Endodermal cell (in vitro differentiated cells): ENCODE measurements around the gene OPCML. TPM values are rescaled to one million over a fixed set of nuclear protein-coding genes. Genes with fewer than 3 reads are reported as not detected.

Source experiments
- DNase-seq: peaks from one replicate; pipeline ENCODE4 v3.0.0-alpha.2; 2017
- H3K27ac ChIP-seq: 2 replicates; pipeline ENCODE4 v1.5.1; 2013; ENCODE audit warnings: mild to moderate bottlenecking, low read depth, low read length, moderate library complexity
- H3K27me3 ChIP-seq: 2 replicates; pipeline ENCODE4 v1.6.1; 2013; ENCODE audit warnings: mild to moderate bottlenecking, low read length, moderate library complexity; ENCODE audit not compliant: insufficient read depth, control insufficient read depth, poor library complexity, severe bottlenecking
- H3K36me3 ChIP-seq: 2 replicates; pipeline ENCODE4 v1.7.0; 2013; ENCODE audit warnings: mild to moderate bottlenecking, low read length, moderate library complexity; ENCODE audit not compliant: control insufficient read depth, insufficient read depth
- H3K4me1 ChIP-seq: one replicate; pipeline ENCODE4 v1.7.0; 2013; ENCODE audit warnings: low read length; ENCODE audit not compliant: control insufficient read depth, insufficient read depth
- H3K4me3 ChIP-seq: 2 replicates; pipeline ENCODE4 v1.5.1; 2013; ENCODE audit warnings: mild to moderate bottlenecking, low read length, moderate library complexity
- H3K9ac ChIP-seq: 2 replicates; pipeline ENCODE4 v1.6.1; 2013; ENCODE audit warnings: mild to moderate bottlenecking, low read length, moderate library complexity; ENCODE audit not compliant: poor library complexity, severe bottlenecking; ENCODE audit errors: extremely low read depth
- H3K9me3 ChIP-seq: 2 replicates; pipeline ENCODE4 v1.6.1; 2013; ENCODE audit warnings: mild to moderate bottlenecking, low read length, moderate library complexity; ENCODE audit not compliant: control insufficient read depth
- H3K27ac Mint-ChIP-seq: 2 replicates; pipeline ENCODE4 v1.8.0; 2020; ENCODE audit warnings: mixed read lengths
- H3K27me3 Mint-ChIP-seq: 2 replicates; pipeline ENCODE4 v1.8.0; 2021; ENCODE audit warnings: mild to moderate bottlenecking, mixed read lengths; ENCODE audit not compliant: insufficient read depth
- H3K36me3 Mint-ChIP-seq: 2 replicates; pipeline ENCODE4 v1.8.0; 2020; ENCODE audit warnings: low read depth, mixed read lengths
- H3K4me1 Mint-ChIP-seq: 2 replicates; pipeline ENCODE4 v1.8.0; 2020; ENCODE audit warnings: mixed read lengths
- H3K4me3 Mint-ChIP-seq: 2 replicates; pipeline ENCODE4 v1.8.0; 2020; ENCODE audit warnings: mild to moderate bottlenecking, moderate library complexity, mixed read lengths
- H3K9me3 Mint-ChIP-seq: 2 replicates; pipeline ENCODE4 v1.8.0; 2020; ENCODE audit warnings: mild to moderate bottlenecking, mixed read lengths
- CTCF ChIP-seq: fragments of 200-600 bp; sonication (generic); conservative IDR thresholded peaks from 2 replicates; pipeline ENCODE4 v1.5.0; 2021; ENCODE audit warnings: antibody characterized with exemption, mild to moderate bottlenecking
- WGBS, 2 experiments: methylation state at CpG; one replicate each; pipeline versions ENCODE4 v1.1.5 to v1.1.7; 2013; ENCODE audit warnings: missing lambda C conversion rate in 2 of 2, mixed read lengths in 1 of 2; ENCODE audit not compliant: insufficient coverage in 1 of 2, insufficient read length in 1 of 2; 5-methylcytosine and 5-hydroxymethylcytosine counted together
- total RNA-seq, 2 donors: library from RNA; stranded (reverse); fragmentation: NEBNext Ultra II Directional in 1 of 2; extraction: Animal tissue kit (Norgen Biotek cat#: 25700) in 1 of 2; gene quantifications; 2 replicates in 1 of 2; 3 replicates in 1 of 2; pipeline ENCODE4 v1.2.1, GENCODE V29; 2021

The OPCML gene
- total RNA-seq, 2 donors from 2014 or later, result 0.49 to 0.86 TPM

- Histone ChIP-seq H3K4me1 (no peaks in the 10 kb centered on the region), H3K4me3 (no peak overlapping the region), H3K36me3 (no peaks in the 10 kb centered on the region), H3K27ac (no peak overlapping the region), H3K27me3 (no peaks in the 10 kb centered on the region), H3K9me3 (peaks cover under 1% of the 10 kb centered on the region), H3K9ac (no peak overlapping the region)
- H3K27ac Mint-ChIP-seq, result no peak overlapping the region
- peaks cover 3% of the 10 kb centered on the region for H3K27me3 Mint-ChIP-seq
- WGBS, 2 experiments, result 82 to 98% methylated on average over 2 of the region's 2 CpGs
- no peak for DNase-seq
- H3K36me3 Mint-ChIP-seq, result no peaks in the 10 kb centered on the region
- no peak for TF ChIP-seq CTCF
- peaks cover 7% of the 10 kb centered on the region for H3K4me1 Mint-ChIP-seq
- H3K9me3 Mint-ChIP-seq, result peaks cover 11% of the 10 kb centered on the region
- no peak overlapping the region for H3K4me3 Mint-ChIP-seq
Measured at GRCh38 chr11:132683602-132684001, 848.7 kb downstream of the OPCML start.

DNA sequence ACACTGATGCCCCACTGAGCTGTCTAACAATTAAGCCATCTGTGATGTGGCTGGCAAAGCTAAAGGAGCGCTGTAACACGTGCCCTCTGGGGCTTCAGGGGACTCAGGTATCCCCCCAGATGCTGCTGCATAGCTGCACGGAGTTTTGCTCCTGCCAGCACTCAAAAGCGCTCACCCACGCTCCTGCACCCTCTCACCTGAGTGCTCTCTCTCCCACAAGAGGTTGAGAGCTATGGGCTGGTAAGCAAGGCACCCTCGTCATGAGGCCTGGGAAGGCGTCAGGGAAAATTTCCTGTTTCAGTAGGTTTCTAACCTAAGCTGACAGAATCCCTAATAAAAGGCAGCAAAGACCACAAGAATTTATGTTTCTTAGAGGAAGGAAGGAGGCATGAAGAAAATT is 850.3 kb downstream of the OPCML start:
- no peaks in the 10 kb centered on the region for H3K36me3 Mint-ChIP-seq
- no peak overlapping the region for H3K4me3 Mint-ChIP-seq
- H3K4me3 ChIP-seq, result no peak overlapping the region
- H3K27me3 ChIP-seq, result no peaks in the 10 kb centered on the region
- 74 to 79% methylated on average over 5 to 7 of the region's 7 CpGs for WGBS, 2 experiments
- H3K9ac ChIP-seq, result no peak overlapping the region
- no peaks in the 10 kb centered on the region for H3K4me1 ChIP-seq
- H3K9me3 Mint-ChIP-seq, result peaks cover 19% of the 10 kb centered on the region
- H3K27me3 Mint-ChIP-seq, result peaks cover 3% of the 10 kb centered on the region
- peaks cover 7% of the 10 kb centered on the region for H3K9me3 ChIP-seq
- no peaks in the 10 kb centered on the region for H3K36me3 ChIP-seq
- no peak overlapping the region for H3K27ac Mint-ChIP-seq
- peaks cover 7% of the 10 kb centered on the region for H3K4me1 Mint-ChIP-seq
- DNase-seq, result no peak
- no peak overlapping the region for H3K27ac ChIP-seq
- TF ChIP-seq CTCF, result no peak

DNA sequence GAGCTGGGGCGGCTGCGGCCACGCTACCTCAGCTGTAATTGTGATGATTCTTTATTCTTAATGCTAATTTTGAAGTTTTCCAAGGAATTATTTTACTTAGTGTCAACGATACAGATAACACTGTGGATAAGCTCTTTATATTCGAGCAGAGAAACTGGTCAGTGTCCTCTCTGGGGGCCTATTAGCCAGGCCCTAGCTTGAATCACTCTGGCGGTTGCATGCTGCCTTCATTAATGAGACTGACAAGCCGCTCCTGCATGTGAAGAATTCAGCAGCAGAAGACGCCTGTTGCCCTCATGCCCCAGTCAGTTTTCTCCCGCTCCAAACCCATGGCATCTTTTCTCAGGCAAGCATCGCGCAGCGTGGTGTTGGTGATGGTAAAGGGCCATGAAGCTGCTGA is 851.7 kb downstream of the OPCML start:
- no peak for TF ChIP-seq CTCF
- Histone ChIP-seq H3K4me3 (no peak overlapping the region), H3K36me3 (no peaks in the 10 kb centered on the region), H3K9me3 (peaks cover 7% of the 10 kb centered on the region), H3K27ac (no peak overlapping the region), H3K27me3 (no peaks in the 10 kb centered on the region), H3K9ac (no peak overlapping the region), H3K4me1 (no peaks in the 10 kb centered on the region)
- Mint-ChIP-seq H3K4me3 (no peak overlapping the region), H3K4me1 (peaks cover 4% of the 10 kb centered on the region), H3K27ac (no peak overlapping the region), H3K27me3 (peaks cover 3% of the 10 kb centered on the region), H3K36me3 (no peaks in the 10 kb centered on the region), H3K9me3 (peaks cover 19% of the 10 kb centered on the region)
- DNase-seq, result no peak
- 94 to 96% methylated on average over 2 to 12 of the region's 12 CpGs for WGBS, 2 experiments
